SK-N-SH treated with all-trans-retinoic acid at 6 μM for 48 hours (cell line): ENCODE results near the gene KL.

Experiments
- GLIS3 ChIP-seq: fragments of 250-450 bp; sonication (Bioruptor Pico); IDR thresholded peaks from 2 replicates; pipeline ENCODE4 v1.5.0; 2020; ENCODE audit warnings: mild to moderate bottlenecking, moderate library complexity
- TOX ChIP-seq: fragments of 250-450 bp; sonication (Bioruptor Pico); IDR thresholded peaks from 2 replicates; pipeline ENCODE4 v1.8.0; 2021; ENCODE audit warnings: mild to moderate bottlenecking, moderate library complexity, borderline replicate concordance

GRCh38 chr13:32989290-32989667 is 26.9 kb upstream of the KL start:
- TF ChIP-seq GLIS3 (no peak), TOX (CRISPR knock-in tag) (no peak)
